NCI-H2196 treated with DMSO at 0.1 percent for 48 hours (cell line): ENCODE measurements around the gene DLGAP1.

Experiments
- DNase-seq: peaks from one replicate; lab custom pipeline; 2025; ENCODE audit not compliant: unreplicated experiment; lab: John Stamatoyannopoulos, UW

DLGAP1 gene

DNA sequence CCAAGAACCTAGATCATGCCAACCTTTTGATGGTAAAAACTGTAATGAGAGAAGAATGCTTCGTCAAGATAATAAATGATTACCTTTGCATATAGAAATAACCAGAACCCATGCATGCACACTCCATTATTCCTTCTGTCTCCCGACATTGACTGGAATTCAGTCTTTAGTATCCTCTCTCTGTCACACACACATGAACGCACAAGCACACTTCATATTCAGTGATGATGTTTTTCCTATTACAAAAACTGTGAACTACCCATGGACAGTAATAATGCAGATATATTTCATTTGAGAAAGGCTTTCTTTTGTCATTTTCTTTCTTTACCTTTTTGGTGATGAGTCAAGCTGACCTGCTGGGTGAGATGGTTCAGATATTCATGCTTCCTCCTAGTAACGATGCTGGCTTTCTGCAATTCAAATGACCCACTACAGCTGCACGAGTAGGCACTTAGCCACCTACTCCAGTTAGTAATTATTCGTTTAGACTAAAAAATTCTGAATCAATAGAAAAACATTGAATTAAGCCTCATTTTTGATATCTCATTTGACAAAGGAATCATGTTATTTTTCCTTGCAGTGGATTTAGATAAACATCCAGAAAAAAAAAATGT, 623.0 kb downstream of the DLGAP1 start:
- no peak for DNase-seq

GRCh38 chr18:3830604-3831003, 624.5 kb downstream of the DLGAP1 start:
- DNase-seq: no peak

DNA sequence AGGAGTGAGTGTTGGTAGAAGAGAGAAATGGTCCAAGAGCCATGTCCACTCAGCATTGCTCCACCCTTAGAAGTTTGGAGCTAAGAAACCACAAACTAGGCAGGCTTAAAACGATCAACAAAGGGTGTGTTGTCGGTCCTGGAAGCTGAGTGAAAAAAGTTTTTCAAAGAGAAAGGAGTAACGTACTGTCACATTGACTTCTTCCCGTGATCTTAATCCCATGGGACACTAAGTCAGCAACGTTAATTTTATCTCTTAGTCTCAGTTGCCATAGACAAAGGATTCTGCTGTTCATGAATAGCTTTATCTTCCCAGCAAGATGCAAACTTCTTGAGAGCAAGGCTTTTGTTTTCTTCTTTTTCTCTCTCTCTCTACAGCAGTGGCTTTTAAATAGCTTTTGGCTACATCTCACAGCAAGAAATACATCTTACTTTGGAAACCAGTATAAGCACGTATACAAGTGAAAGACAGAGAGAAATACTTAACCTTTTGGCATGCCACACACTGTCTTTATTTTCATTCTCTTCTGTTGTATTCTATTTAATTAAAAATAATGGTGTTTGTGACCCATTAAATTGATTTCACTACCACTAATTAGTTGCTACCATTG, 627.8 kb downstream of the DLGAP1 start:
- no peak for DNase-seq

DNA sequence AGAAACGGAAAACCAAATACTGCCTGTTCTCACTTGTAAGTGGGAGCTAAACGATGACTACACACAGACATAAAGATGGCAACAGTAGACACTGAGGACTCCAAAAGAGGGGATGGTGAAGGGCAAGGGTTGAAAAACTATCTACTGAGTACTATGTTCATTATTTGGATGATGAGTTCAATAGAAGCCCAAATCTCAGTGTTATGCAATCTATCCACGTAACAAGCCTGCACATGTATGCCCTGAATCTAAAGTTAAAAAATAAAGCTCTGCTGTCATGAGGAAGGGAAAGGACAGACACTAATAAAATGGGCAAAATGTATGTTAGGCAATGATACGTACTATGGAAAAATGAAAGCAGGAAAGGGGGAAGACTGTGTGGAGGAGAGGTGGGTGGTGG, 629.1 kb downstream of the DLGAP1 start:
- DNase-seq: no peak

DNA sequence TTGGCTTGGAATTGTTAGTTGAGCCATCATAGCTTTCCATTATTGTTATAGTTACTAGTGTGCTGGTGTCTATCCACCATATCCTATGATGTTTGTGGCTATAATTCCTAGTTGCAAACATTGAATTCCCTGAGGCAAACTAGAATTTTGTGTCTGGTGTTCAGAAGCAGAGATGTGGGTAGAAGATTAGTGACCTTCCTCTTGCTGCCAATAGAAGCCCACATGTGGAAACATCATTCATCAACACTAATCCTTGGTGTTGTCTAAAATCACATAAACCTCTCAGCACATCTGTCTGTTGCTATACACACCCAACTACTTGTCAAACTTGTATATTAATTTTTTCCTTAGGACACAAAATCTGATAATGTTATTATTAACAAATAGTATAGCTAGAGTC, 631.0 kb downstream of the DLGAP1 start:
- no peak for DNase-seq

GRCh38 chr18:3823073-3823472, 632.0 kb downstream of the DLGAP1 start:
- DNase-seq: no peak

- no peak for DNase-seq
Observed at GRCh38 chr18:3821524-3821923, 633.6 kb downstream of the DLGAP1 start.

- DNase-seq: no peak
Observed at GRCh38 chr18:3819961-3820360, 635.1 kb downstream of the DLGAP1 start.

DNA sequence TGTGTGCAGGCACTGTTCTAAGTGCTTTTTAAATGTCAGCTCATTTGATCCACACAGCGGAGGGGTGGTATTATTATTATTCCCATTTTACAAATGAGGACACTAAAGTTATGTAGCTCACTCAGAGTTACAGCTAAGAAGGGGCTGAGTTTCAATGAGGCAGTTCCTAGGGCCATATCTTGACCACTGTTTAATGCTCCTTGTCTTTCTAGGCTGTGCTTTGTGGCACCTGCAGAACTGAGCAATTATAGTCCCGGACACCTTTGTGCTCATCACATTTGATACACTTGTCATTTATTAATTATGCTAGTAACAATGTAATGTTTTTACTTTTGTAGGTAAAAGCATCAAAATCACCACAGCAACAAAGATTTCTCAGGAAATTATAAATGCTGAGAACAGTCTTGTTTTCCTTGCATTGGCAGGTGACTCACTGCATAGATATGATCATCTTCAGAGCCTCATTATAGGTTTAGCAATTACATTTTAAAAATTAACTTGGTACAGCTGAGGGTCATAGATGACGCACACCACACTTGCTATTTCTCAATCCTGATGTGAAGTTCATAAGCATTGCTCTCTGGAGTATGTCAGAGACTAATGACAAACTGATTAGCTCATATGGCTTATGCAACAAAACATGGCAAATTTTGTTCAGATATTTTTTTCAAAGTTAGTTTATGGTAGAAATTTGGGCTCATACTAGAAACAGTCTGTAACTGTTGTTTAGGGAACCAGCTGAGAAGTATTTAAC, 638.3 kb downstream of the DLGAP1 start:
- DNase-seq: no peak

DNA sequence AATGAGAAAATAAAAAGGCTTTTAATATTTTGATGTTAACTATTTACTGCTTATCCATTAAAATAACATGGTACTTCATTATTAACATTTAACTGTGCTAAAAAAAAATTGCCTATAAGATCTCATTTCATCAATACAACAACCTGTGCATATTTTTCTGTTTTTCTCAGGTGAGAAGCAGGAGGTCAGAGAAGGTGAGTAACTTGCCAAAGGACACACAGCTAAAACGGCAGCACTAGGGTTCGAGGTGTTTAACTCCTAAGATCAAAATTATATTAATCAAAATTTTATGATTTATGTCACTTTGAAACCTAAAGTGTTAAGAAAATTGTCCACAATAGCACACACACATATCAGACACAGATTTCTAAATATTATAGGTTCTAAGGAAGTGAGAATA, 639.1 kb downstream of the DLGAP1 start:
- no peak for DNase-seq

DNA sequence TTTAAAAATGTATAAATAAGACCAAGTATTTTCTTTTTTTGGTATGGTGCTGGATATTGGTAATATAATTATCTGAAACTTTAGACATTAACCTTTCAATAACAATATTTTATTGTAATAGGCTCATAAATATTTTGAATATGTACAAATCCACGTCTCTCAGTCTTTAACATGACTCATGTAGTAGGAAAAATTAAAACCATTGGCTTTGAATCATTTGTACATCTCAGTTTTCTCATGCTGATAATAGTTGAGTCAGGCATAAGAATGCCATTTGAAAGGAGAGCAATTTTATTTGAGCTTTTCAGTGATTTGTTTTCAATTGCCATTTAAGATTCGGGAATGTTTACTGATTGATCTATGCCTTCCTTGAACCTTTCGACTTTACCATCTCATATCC, 640.3 kb downstream of the DLGAP1 start:
- DNase-seq: no peak

DNA sequence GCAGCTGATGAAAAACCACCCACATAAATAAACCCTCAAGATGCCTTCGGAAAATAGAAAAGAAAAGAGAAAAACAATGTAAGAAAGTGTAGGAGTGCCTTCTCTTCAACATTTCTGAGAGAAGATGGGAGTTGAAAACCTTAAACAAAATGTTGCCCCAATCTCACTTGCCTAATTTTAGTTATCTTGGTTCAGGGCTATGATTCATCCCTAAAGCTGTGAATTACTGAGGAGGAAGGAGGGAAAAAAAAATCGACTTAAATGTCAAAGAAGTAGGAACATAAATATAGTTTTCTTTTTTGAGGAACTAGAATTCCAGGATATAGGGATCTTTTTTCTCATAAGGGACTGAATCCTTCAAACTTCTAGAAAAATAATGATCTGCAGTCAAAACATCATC, 644.8 kb downstream of the DLGAP1 start:
- no peak for DNase-seq

DNA sequence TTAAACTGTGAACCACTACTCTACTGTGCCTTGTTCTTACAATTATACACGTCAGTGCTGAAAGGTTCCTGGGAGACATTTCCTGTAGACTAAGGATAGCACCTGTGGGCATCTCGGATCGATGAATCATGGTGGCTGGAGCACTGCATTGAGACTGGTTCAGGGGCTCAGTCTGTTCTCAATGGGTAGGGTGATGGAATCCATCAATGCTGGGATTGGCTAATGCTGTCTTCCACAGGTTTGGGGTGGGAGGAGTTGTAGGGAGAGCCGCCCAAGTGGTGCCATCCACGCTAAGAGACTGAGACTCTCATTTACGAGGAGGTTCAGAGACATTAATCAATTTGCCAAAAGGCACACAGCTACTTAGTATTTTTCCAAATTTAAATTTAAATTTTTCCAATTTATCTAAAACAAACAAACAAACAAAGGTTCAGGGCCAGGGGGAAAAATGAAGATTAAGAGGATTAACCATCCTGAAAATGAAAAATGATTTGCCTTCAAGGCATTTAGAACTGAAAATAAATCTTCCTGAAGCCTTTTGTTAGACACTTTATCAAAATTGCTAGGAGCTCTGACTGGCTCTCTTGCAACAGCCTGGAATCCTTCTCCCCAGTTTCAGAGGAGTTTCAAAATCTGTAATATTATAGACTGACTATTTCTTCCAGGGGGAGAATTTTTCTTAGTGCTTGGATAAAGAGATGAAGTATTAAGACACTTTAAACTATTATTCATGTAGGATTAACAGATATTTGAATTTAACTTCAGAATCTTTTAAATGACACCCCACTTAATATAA, 645.9 kb downstream of the DLGAP1 start:
- DNase-seq: no peak

- DNase-seq: peak; percentile 46
Observed at GRCh38 chr18:3806656-3807055, 648.5 kb downstream of the DLGAP1 start.

- no peak for DNase-seq
Observed at GRCh38 chr18:3804336-3804735, 650.8 kb downstream of the DLGAP1 start.

DNA sequence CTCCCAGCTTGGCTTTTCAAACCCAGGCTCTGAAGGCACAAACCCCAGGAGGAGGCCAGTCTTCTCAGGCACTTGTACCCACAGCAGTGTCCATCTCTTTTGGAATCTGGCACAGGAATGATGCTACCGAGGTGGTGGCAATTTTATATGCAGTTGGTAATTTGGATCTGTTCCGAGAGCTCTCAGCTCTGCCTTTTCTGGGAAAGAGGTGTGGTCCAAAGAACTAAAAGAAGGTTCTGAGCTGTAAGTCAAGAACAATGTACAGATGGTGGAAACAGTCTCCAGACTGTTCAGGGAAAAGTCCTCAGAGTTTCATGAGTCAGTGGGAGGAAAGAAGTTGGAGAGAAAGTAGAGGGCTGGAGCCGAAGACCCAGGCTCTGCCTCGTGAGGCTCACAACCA, 651.8 kb downstream of the DLGAP1 start:
- no peak for DNase-seq

DNA sequence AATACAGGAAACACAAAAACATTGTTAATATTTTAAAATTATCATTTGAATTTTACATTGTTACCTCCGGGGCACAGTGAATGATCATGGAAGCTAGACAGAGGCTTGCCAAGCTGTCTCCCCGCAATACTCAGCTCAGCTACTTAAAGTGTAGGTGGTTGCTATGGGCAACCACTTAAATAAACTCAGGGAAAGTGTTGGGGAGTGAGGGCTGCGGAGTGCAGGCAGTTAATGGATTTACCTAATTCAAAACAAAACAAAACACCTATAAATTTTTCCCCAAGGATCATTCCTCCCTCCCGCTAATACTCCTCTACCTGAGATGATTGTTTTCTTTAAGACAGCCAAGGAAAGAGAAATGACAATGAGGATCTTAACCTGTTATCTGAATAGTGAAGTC, 655.6 kb downstream of the DLGAP1 start:
- DNase-seq: peak; percentile 26

DNA sequence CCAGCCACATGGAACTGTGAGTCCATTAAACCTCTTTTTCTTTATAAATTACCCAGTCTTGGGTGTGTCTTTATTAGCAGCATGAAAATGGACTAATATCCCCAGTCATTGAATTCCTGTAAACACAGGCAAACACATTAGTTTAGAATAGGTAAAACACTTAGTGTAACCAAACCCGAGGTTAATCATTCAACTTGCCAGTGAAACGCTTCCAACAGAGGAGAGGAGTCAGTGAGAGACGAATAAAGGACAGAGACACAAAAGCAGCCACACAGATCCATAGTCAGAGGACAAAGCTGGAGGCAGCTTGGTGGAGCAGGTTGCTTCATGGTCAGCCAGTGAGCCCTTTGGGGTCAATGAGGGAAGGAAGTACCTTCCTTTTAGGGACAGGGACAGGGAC, 657.1 kb downstream of the DLGAP1 start:
- DNase-seq: no peak

DNA sequence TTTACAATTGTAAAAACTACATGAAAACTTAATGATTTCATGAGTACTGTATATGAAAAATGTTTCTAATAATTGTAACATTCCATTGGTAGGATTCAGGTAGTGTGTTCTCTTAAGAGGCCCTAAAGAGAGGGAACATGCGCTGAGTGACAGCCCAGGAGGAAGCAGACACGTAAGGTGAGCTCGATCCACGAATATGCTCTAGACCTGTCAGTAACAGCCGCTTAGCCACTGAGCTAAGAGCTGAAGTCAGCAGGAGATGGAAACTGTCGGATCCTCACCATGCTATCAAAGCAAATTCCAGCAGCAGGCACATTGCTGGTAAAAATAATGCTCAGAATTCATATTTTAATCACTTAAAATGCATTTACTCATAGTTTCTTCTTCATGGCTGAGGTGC, 658.7 kb downstream of the DLGAP1 start:
- DNase-seq: no peak

DNA sequence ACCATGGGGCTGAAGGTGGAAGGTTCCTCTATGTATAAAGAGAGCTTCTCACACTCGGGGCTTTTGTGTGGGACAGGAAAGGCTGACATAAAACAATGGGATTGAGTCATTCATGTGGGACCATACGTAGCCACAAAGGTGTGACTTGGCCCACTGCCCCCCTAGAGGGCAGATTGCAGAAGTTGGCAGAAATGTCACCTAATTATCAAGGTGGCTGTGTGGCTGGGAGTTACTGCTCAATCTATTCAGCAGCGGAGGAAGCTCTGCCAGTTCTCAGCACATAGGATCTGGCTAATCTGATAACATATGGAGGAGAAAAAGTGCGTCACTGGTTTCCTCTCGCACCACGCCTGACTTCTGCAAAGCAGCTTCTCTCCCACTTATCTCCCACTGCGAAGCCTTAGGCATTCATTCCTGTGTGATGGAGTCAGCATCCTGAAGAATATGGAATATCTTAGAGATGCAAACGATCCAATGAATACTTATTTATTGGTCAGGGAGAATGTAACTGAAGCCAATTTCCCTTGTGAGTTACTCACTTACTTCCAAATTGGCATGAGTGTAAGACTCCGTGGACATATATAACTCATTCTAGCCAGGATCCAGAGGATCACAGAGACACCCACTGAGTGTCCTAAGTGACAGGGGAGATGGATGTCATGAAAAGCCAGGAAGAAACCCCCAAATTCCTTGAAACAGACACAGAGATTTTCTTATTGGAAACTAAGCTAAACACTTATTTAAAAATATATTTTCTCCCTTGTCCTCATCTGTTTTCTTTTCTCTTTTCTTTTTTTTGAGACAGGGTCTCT, 660.4 kb downstream of the DLGAP1 start:
- DNase-seq: peak; percentile 12

DNA sequence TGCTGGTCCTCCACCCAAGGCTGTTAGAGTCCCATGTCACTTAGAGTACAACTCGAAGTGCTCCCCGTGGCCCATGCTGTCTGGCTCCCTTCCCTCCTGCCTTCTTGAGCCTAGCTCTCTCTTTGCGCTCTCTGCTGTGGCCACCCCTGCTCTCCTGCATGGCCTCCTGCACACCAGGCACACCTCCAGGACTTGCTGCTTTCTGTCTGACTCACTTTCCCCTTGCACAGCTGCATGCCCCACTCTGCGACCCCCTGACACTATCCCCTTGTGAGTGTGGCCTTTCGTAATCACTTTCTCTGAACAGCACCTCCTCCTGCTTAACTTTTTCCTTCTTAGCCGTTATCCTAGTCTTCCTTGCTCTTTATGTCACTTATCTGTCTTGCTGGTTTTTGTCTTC, 661.6 kb downstream of the DLGAP1 start:
- no peak for DNase-seq
